GM21529 (cell line): Measurements from ENCODE around the gene CADM2.
"Not testable (repeated sequence)": the region's sequence is repeated elsewhere in the genome, so short reads cannot be mapped to it uniquely, and the experiment has no call there.

Experiments used
- ATAC-seq: cut with Tn5 transposase; IDR thresholded peaks from one replicate; pipeline ENCODE4 v1.9.1; 2021; ENCODE audit not compliant: unreplicated experiment

CADM2 gene

DNA sequence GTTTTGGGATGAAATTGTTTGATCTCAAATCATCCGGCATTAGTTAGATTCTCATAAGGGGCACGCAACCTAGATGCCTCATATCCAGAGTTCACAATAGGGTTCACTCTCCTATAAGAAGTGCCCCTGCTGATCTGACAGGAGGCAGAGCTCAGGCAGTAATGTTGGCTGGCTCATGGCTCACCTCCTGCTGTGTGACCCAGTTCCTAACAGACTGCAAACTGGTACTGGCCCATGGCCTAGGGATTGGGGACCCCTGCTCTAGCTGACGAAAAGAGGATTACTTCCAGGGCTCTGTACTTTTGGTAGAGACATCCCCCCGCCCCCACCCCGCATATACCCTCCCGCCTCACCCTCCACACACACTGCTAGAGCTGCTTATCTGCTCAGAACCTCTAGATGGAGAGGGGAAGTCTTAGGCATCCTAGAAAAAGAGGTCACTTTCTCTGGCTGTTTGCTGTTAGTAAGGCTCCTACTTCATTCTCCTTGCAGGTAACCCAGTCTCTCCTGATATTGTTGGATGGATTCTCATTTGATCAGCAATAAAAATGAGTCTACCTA is 923.1 kb downstream of the CADM2 start:
- no peak for ATAC-seq

DNA sequence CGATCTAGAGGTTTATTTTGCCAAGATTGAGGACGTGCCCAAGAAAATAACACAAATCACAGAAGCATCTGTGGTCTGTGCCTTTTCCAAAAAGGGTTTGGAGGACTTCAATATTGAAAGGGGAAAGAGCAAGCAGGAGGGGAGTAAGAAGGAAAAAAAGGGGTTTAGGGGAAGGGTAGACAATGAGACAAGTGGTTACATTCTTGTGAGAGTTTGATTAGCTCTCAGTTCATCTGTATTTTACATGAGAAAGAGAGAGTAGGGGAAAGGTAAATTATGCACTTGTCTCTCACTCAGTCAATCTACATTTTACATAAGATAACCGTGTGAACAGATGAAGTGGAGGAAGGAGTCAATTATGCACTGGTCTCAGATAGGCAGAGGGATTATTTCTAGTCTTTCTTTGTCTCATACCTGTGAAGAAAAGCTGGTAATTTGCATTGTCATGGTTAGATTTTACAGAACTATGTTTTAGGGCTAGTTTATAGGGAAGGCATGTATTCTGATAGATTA is 931.3 kb downstream of the CADM2 start:
- ATAC-seq = no peak

DNA sequence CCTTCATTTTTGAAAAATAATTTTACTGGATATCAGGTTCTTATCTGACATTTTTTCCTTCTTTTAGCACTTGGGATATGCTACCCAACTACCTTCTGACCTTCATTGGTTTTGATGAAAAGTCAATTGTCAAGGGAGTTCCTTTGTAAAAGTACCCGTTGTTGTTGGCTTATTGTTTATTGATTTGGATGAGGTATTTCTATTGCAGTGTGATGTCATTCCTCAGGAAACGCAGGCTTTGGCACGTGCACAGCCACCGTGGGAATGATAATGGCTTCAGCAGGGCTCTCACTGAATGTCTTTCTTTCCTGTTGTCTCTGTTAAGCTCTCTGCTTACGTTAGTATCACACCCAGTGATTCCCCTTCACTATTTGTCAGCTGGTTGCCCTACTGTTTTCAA is 944.6 kb downstream of the CADM2 start:
- ATAC-seq = no peak

DNA sequence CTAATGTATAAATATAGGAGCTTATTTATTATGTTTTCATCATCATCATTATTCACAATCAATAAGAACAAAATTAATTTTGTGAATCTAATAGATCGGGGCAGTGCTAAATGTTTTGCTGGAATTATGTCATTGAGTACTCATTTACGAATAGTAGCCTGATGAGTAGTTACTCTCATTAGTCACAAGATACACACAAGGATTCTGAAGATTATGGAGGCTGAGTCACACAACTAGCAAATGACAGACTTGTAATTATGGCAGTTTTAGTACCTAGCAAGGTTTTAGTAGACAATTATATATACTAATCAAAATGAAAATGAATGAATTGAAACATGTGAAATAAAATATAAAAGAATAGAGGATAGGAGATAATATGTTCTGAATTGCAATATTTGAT is 954.2 kb downstream of the CADM2 start:
- ATAC-seq = no peak

DNA sequence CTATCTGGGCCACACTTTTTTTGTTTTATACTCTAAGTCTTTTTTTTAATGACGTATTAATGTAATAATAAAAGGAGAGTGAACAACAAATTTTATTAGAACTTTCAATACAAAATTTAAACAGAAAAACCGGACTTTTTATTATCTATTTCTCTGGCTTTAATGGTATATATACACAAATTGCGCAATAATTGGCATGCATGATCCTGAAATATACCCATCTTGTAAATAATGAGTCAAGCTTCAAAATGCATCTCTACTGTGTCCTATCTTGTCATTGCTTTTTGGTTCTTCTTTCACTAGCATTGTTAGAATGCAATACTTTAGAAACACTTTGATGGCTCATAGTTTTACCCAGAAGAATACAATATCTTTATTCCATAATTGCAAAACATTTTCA is 963.6 kb downstream of the CADM2 start:
- ATAC-seq = no peak

DNA sequence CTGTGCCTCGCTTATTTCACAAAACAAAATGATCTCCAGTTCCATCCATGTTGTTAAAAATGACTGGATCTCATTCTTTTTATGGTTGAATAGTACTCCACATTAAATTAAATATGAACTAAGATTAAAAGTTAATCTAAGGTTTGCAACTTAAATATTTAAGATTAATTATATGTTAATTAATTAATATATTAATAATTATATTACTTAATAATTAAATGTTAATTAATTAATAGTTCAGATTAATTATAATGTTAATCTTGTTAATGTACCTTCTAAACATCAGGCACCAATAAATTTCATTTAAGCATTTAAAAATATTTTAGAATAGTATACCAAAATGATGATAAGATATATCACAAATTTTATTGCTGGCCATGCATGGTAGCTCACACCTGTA is 971.9 kb downstream of the CADM2 start:
- ATAC-seq = no peak

DNA sequence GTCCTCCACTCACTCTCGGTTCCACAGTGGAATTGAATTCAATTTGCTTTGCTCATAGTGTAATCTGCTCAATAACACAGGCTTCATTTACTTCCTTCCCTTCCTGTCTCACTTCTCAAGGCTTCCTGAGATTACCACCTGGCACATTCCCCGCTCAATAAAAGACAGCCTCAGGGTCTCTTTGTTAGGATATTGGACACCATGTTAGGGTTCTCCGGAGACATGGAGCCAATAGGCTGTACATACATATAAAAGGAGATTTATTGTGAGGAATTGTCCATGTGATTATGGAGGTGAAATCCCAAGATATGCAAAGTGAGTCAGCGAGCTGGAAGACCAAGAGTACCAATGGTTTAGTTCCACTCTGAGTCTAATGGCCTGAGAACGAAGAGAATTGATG is 974.5 kb downstream of the CADM2 start:
- ATAC-seq = no peak

DNA sequence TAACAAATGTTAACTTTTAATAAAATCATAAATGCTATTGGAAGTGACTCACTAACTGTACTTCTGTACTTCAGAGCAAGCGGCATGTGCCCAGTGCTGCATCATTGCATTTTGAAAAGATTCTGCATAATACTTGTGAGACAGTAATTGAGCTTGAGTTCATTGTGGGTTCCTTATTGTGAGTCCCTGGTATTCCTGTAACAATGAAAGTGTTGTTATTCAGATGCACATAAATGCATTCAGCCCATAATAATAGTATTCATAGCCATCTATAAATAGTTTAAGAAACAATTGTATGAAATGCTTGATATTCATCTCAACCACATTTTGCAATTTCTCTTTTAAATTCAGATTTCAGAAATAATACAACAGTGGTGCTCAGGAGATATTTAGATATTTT is 976.4 kb downstream of the CADM2 start:
- no peak for ATAC-seq

DNA sequence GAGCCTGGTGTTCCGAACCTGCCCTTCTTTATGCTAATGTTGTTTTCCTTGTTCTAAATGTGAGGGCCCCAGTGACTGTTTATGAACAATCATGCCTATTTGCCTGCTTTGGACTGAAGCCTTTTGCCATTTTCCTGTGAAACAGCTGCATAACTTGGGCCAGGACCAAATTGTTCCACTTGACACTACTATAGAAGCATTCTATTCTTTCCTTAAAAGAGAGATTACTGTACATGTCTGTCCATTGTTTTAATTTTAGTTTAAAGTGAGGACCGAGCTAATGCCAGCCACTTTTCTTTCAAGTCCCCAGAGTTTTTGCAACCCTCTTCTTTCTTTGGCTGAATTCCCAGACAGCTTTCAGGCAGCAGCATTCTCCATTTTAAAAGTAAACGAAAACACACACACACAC is 980.3 kb downstream of the CADM2 start:
- no peak for ATAC-seq

DNA sequence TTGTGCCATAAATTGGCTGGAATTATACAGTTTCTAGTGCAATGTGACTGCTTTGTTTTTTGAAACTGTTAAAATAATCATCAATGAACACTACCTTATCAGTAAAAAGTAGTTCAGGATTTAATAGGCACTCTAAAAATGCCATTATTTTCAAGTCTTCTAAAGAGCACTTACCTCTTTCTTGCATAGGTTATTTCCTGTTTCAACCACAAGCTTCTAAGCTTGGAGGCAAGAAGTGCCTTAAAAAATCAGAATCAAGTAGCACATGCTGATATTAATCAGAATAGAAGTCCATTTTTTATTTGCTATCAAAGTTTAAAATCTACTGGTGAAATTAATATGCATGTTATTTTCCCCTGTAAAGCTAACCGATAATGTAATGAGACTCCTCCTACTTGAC is 991.6 kb downstream of the CADM2 start:
- ATAC-seq = no peak

DNA sequence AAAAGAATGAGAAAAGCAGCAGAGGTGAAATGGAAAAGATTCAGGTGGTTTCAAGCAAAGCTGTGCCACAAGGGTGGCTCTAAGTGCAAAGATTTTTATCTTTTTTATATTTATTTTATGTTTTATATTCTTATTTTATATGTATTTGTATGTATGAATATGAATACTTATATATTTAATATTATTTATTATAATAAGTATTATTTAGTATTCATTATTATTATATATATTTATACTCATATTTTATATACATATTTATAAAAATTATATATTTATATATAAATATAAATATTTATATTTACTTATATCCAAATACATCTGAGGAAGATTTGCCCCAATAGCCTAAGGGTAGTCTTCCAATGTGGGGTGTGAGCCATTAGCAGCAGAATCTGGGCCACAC is 1002.0 kb downstream of the CADM2 start:
- ATAC-seq = no peak

DNA sequence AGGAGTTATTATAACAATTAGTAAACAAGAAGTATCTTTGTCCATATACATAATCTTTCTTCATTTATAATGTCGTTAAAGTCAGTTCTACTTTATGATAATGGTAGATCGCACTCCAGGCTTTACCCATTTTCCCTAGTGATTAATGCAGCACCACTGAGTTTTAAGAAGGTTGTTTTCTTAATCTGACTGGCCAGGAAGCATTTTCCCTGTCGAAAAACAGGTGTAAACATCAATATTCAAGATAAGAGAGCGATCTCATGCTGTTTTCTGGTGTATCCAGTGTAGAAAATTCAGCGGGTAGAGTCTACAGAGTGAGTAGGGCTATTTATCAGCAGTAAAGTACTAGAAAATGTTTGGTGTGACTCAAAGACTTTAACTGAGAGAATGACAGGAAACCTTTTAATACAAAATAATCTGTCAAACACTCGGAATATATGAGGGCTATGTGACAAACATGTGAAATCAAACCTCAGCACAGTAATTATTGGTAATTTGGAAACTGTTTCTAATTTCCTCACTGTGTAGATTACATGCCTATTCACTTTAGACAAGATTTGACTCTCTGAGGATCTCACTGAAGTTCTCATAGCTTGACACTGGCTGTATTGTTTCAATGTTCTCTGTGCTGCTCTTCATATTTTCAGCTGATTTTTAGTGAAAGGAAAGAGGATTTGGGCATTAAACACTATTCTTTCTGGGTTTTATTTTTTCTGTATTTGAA is 1019.0 kb downstream of the CADM2 start:
- ATAC-seq = no peak

DNA sequence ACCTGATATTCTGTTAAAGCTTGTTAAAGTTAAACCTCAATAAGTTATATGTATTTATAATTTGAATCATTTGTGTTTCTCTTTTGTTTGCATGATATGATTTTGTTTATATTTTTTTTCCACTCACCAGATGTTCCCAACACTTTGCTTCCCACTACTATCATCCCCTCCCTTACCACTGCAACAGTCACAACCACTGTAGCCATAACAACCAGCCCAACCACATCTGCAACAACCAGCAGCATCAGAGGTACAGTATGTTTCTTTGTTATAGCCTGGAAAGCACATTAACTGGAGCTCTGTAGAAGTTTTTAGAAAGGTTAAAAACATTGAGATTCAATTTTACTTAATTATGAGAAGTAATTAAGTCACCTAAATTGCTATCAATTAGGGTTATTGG is 1020.2 kb downstream of the CADM2 start:
- ATAC-seq = no peak

DNA sequence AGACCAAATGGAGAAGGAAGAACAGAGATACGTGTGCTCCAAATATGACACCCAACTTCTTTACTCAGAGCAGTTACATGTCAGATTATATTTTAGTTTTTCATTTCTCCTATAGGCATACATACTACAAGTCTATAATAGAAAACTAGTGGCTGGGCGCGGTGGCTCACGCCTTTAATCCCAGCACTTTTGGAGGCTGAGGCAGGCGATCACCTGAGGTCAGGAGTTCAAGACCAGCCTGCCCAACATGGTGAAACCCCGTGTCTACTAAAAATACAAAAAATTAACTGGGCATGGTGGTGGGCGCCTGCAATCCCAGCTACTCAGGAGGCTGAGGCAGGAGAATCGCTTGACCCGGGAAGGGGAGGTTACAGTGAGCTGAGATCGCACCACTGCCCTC is 1030.8 kb downstream of the CADM2 start:
- ATAC-seq = not testable (repeated sequence)

DNA sequence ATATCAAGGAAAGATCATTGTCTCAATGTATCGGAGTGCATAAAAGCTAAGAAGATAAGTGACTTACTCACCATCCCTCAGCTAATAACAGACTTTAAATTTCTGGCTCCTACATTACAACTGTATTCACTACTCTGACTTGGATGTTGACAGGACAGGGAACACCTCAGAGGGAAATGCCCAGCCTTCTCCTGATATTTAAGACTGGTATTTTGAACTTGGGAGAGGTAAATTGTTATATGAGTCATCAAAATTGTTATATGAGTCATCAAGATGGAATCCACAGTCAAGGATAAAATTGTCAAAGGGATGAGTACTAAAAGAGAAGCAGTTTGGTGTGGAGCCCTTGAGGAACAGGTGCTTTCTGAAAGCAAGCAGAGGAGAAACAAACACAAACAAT is 1070.8 kb downstream of the CADM2 start:
- no peak for ATAC-seq

DNA sequence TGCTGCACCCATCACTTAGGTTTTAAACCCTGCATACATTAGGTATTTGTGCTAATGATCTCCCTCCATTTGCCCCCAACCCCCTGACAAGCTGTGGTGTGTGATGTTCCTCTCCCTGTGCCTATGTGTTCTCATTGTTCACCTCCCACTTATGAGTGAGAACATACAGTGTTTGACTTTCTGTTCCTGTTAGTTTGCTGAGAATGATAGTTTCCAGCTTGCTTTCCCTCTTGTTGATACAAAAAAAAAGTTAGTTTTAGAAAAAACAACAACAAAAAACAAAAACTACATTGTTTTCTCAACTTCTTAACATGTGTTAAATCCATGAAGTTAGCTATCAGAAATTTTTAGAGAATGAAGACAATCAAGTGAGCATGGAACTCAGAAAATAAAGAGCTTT is 1079.1 kb downstream of the CADM2 start:
- ATAC-seq = no peak

DNA sequence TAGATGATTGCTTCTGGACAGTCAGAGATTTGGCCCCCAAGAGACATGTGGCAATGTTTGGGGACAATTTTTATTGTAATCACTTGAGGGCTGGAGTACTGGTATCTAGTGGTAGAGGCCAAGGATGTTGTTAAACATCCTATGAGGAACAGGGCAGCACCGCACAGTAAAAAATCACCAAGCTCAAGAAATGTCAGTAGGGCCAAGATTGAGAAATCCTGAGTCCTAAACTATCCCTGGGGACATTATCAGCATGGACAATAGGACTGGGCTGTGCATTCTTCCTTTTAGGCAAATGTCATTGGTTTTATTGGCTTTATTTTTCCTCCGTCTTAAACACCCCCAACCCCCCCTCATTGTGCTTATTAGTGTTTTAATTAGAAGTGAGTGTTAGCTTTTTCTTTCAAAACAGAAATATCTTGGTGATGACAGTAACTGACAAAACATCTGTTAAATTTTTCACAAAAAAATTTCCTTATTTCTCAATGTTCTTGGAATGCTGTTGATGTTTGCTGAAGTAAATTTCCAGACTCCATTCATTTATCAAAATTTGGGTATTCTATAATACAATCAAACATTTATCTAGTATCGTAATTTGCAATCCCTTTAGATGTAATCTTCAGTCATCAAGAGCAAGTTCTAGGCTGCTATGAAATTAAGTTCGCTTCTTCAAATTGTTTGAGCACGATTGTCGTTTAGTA is 1087.8 kb downstream of the CADM2 start:
- no peak for ATAC-seq

DNA sequence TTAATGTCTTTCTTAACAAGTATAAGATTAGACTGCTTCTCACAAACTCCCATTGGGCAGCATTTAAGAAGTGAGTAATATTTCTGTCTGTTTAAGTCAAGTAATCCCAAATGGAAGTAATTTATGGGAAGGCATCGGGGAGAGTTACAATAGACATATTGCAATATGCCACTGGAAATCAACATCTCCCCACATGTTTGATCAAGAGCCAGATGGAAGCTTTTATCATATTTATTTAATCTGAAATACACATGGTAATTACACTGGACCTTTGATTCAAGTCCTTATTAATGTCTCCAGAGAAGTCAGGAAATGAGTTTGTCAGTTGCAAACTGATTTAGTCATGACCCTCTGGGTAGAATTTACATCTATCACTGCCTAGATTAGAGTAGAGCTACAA is 1088.4 kb downstream of the CADM2 start:
- ATAC-seq = no peak

DNA sequence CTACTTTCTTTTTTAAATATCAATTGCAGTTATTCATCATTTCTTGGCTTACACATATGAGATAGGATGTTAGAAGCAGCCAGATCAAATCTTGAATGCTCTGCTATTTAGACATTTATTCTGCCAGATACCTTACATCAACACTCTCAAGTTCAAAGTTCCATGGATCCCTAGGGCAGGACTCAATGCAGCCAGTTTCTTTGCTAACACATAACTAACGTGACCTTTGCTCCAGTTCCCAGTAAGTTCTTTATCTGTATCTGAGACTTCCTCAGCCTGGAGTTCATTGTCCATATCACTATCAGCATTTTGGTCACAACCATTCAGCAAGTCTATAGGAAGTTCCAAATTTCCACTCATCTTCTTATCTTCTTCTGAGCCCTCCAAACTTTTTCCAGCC is 1092.3 kb downstream of the CADM2 start:
- no peak for ATAC-seq

DNA sequence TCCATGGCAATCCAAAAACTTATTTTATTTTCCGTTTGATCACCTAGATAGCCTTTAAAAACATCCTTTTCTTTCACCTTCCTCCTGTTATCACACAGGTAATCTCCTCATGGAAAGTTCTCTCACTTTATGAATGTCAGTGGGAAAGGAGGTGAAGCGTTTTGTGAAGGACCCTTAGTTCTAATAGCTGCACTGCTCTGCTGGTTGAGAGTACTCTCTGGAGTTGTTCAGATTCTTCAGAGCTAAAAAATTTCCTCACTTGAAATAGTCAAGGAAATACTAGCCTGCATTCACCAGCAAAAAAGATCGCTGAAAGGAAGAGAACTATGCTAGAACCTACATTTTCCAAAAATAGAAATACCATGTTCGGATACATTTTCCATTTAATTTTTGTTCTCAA is 1097.2 kb downstream of the CADM2 start:
- no peak for ATAC-seq

DNA sequence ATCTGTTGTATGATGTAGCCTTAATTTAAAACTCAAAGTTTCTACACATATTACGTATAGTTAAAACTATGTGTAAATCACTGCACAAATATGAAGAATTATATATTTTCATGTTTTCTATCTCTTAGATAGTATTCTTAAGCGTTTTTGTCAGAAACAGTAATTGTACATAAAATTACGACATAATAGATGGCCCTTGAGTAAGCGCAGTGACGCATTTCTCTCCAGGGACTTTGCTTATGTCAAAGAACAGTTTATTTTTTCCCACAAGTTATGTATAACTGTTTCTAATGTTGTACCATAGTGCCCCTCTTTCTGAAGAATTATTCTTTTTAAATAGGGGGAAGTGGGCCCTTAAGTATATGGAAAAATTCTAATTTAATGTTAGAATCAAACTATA is 1098.2 kb downstream of the CADM2 start:
- no peak for ATAC-seq

DNA sequence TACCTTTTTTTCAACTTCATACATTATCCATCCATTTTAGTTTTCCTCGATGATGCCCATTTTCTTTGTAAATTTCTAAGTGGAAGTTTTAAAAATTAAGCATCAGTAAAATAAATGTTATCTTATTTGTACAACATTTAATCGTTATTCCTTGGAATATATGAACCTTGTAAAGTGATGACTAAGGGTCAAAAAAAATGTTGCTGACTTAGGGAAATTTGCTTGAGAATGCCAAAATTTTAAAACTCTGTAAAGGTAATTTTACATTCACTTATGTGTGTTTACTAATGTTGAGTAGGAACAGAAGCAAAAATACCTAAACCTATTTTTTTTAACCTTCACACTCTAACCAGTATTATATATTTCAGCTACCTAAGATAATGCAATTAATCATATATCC is 1115.0 kb downstream of the CADM2 start:
- ATAC-seq = no peak
